HG03442 (cell line): Measurements from ENCODE around the gene PGLYRP2.

Experiments used
- ATAC-seq: cut with Tn5 transposase; IDR thresholded peaks from one replicate; pipeline ENCODE4 v1.9.1; 2021; ENCODE audit warnings: mild to moderate bottlenecking, moderate library complexity; ENCODE audit not compliant: unreplicated experiment

PGLYRP2 gene

GRCh38 chr19:15427991-15428471 is 51.3 kb downstream of the PGLYRP2 start:
- no peak for ATAC-seq

DNA sequence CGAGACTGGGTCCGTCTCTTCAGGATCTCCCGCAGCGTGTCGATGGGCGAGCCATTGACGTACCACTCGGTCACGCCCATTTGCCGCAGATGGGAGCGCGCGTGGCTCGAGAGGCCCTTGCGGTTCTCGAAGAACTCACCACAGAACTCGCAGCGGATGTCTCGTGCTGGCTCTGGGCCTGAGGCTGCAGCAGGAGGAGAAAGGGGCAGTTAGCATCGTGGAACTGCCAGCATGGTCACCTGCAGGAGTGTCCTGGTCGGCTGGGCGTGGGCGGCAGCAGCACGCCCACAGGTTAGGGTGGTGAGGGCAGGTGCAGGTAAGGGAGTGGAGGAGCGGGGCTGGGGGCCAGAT is 52.0 kb downstream of the PGLYRP2 start:
- no peak for ATAC-seq

DNA sequence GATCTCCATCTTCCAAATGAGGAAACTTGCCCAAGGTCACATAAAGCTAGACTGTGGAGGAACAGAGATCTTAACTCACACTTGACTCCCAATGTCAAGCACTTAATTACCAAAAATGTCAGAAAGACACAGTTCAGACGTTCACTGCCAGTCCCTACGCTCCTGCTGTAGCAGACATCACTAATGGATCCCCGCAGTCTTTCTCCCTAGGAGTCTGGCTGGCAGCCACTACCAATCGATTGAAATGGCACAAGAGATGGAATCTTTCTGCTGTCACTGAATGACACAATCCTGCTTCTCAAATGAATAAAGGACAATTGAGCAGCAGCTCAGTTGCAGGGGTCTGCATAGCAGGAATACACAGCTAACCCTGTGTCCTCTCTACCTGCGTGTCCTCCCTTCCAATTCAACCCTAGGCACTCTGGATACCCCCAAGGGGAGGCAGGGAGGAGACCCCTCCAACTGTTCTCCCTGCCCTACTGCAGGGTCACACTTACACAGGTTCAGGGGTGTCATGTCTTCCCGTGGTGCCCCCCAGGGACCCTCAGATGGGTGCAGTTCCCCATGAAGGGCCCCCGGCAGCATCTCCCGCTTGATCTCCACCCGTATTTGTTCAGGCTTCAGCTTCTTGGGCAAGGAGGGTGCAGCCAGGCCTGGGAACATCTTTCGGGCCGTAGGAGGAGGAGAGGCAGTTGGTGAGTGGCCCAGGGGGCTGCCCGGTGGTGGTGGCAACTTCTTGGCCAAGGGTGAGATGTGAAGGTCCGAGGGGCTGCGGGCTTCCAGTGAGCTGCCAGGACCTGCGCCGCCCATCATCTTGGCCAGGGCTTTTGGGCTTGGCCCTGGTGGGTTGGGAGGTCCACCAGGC is 52.6 kb downstream of the PGLYRP2 start:
- no peak for ATAC-seq

DNA sequence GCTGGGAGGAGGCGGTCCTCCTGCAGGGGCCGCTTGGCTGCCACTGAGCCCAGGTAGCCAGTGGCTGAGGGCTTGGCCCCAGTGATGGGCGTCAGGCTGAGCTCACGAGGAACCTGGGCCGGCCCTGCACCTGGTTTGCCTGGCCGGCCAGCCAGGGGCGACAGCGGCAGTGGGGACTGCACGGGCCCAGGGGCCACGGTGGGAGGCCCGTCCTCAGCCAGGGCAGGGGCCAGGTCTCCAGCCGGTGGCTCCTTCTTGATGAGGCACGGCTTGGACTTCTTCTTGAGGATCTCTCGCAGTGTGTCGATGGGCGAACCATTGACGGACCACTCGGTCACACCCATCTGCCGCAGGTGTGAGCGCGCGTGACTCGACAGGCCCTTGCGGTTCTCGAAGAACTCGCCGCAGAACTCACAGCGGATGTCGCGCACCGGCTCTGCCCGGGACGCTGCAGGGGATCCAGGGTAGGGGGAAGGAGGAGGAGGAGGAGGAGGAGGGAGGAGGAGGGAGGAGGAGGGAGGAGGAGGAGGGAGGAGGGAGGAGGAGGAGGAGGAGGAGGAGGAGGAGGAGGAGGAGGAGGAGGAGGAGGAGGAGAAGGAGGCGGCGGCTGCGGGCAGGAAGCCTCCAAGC is 53.9 kb downstream of the PGLYRP2 start:
- ATAC-seq = no peak

- ATAC-seq = no peak
These were observed 54.5 kb downstream of the PGLYRP2 start for GRCh38 chr19:15424692-15425272.

GRCh38 chr19:15424121-15424520 is 55.2 kb downstream of the PGLYRP2 start:
- ATAC-seq = no peak

- ATAC-seq = no peak
These were observed 56.2 kb downstream of the PGLYRP2 start for GRCh38 chr19:15423130-15423529.

GRCh38 chr19:15422296-15423075 is 56.8 kb downstream of the PGLYRP2 start:
- ATAC-seq = no peak

DNA sequence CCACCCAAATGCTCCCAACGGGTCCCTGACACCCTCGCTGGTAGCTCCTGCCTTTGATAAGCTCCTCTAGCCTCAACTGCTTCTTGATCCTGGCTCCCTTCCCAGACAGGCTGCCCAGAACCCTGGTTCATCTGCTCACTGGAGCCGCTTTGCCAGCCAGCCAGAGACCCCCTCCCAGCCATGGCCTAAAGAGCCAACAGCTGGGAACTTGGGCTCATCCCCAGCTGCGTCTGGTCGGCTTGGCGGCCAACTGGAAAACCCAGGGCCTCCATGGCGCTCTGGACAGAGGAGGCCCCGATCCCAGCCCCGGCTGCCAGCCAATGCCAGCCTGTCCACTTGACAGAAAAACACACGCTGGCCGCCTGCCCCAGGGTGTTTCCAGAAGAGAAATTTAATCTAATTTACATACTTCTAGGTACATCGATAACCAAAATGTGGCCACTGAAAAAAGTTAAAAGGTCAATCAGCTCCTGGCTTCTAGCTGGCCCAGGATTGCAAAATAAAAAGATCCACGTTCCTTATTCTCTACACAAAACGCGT is 57.5 kb downstream of the PGLYRP2 start:
- no peak for ATAC-seq

DNA sequence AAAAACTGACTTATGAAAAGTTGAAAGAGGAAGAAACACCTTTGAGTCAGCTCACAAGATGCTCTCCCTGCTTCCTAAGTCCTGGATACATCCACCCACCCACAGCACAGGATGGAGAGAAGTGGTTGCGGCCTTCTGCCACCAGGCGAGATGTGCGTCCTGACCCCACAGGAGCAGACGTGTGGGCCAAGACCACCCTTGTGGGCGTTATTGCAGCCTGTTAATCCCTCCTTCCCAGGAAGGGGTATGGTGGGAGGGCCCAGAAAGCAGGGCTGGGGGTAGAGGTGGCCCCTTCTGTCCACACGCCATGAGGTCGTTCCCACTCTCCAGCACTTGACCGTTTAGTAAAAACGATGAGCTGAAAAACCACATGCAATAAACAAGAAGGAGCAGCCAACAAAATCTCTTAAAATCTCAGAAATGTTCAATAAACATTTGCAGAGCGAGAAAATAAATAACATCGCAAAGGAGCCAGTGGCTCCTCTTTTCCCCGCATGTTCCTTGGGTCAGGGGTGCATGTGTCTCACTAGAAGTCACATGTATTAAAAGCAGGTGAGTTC is 58.1 kb downstream of the PGLYRP2 start:
- ATAC-seq = no peak

- ATAC-seq = no peak
These were observed 59.8 kb downstream of the PGLYRP2 start for GRCh38 chr19:15419413-15420025.
